ENCODE data around the gene FGF14. TPM values are rescaled to one million over a fixed set of nuclear protein-coding genes. Genes with fewer than 3 reads are reported as not detected.

FGF14 gene
- total and polyA plus RNA-seq, 2 experiments from 2014 or later, result 0.03 TPM; not detected in 1

GRCh38 chr13:102386461-102386860 lies 15.4 kb downstream of the FGF14 start:
- H3K4me2 ChIP-seq, result no peak overlapping the region
- TF ChIP-seq JUNB (IDR thresholded peaks at IDR 0.05; ENCODE audit: unreplicated experiment), result no peak
- no peak for TF ChIP-seq EZH2phosphoT487 (IDR thresholded peaks at IDR 0.05; ENCODE audit: unreplicated experiment)
- no peak for TF ChIP-seq POLR2AphosphoS5 (IDR thresholded peaks at IDR 0.05; ENCODE audit: low read depth)
- TF ChIP-seq NANOG (IDR thresholded peaks at IDR 0.05; ENCODE audit: borderline replicate concordance), result no peak
- no peak for TF ChIP-seq STAT1 (IDR thresholded peaks at IDR 0.05; ENCODE audit: unreplicated experiment)
- no peak for TF ChIP-seq ZNF331 (CRISPR knock-in tag; IDR thresholded peaks at IDR 0.05; ENCODE audit: low read depth)
- TF ChIP-seq CTCF (conservative IDR thresholded peaks at IDR 0.05; ENCODE audit: low read depth in 2 of 2), result no peak
- TF ChIP-seq ZNF462 (CRISPR knock-in tag; IDR thresholded peaks at IDR 0.05), result no peak
- TF ChIP-seq ZNF114 (CRISPR knock-in tag; IDR thresholded peaks at IDR 0.05), result no peak
- no peak for TF ChIP-seq EZH2 (IDR thresholded peaks at IDR 0.05; ENCODE audit: low read depth, unreplicated experiment)
- TF ChIP-seq REST (IDR thresholded peaks at IDR 0.05; ENCODE audit: unreplicated experiment), result no peak
- TF ChIP-seq CREB1 (CRISPR knock-in tag; IDR thresholded peaks at IDR 0.05; ENCODE audit: low read depth), result no peak
- TF ChIP-seq ETS1 (IDR thresholded peaks at IDR 0.05), result no peak
- Mint-ChIP-seq H3K4me1 (no peaks in the 10 kb centered on the region), H3K9me3 (no peaks in the 10 kb centered on the region), H3K36me3 (ENCODE audit: low read depth) (no peaks in the 10 kb centered on the region), H3K27ac (no peak overlapping the region), H3K27me3 (ENCODE audit: insufficient read depth, low read depth, poor library complexity) (peaks cover 2% of the 10 kb centered on the region), H3K4me3 (no peak overlapping the region)
- H3K27me3 ChIP-seq (ENCODE audit: insufficient read depth), result no peaks in the 10 kb centered on the region
- H3F3A ChIP-seq (replicated peaks; ENCODE audit: low read depth), result no peaks in the 10 kb centered on the region
- no peak for ATAC-seq
- H3K4me3 ChIP-seq, result no peak overlapping the region
- H3K9me2 ChIP-seq (ENCODE audit: insufficient read depth), result no peaks in the 10 kb centered on the region
- no peaks in the 10 kb centered on the region for H4K20me1 ChIP-seq (replicated peaks; ENCODE audit: insufficient read depth)
- no peak overlapping the region for H2AFZ ChIP-seq
- no peaks in the 10 kb centered on the region for H3K4me1 ChIP-seq (ENCODE audit: insufficient read depth)
- H3K79me2 ChIP-seq (replicated peaks; ENCODE audit: insufficient read depth), result no peaks in the 10 kb centered on the region
- no peaks in the 10 kb centered on the region for H3K36me3 ChIP-seq (ENCODE audit: insufficient read depth)
- DNase-seq (ENCODE audit: low spot score), result peak; percentile 7
- H3K27ac ChIP-seq (ENCODE audit: low read depth), result no peak overlapping the region

Data from GM23338 (cell line).